ENCODE data around the gene JAKMIP3.

The JAKMIP3 gene

GRCh38 chr10:132045324-132045723 is 20.4 kb upstream of the JAKMIP3 start:
- WGBS (ENCODE audit: extremely low coverage, insufficient coverage, low lambda C conversion rate) = no CpG with 5 or more reads among the region's 9 CpGs
- no peak overlapping the region for H2AK5ac ChIP-seq (ENCODE audit: low read length)
- H3K36me3 ChIP-seq (ENCODE audit: control insufficient read depth, insufficient read depth, low read length) = no peaks in the 10 kb centered on the region

GRCh38 chr10:132047575-132048293 is 18.0 kb upstream of the JAKMIP3 start:
- no peak overlapping the region for H3K4me3 ChIP-seq (ENCODE audit: low read length)
- no peak for DNase-seq
- H4K5ac ChIP-seq (ENCODE audit: low read length) = no peak overlapping the region
- no peaks in the 10 kb centered on the region for H3K79me1 ChIP-seq (ENCODE audit: low read length)
- no peak overlapping the region for H3K27ac ChIP-seq (ENCODE audit: low read depth, low read length)
- no peak overlapping the region for H3K56ac ChIP-seq (ENCODE audit: low read length)
- no peak overlapping the region for H3K23ac ChIP-seq (ENCODE audit: low read length)
- H3K4ac ChIP-seq (ENCODE audit: low read depth, low read length) = no peak overlapping the region
- H2BK15ac ChIP-seq (replicated peaks; ENCODE audit: low read depth) = no peak overlapping the region
- no peaks in the 10 kb centered on the region for H3K36me3 ChIP-seq (ENCODE audit: control insufficient read depth, insufficient read depth, low read length)
- H3K4me2 ChIP-seq (ENCODE audit: low read length) = no peak overlapping the region
- H3K4me1 ChIP-seq (ENCODE audit: control insufficient read depth, low read depth, low read length) = no peaks in the 10 kb centered on the region
- no peak overlapping the region for H2AK5ac ChIP-seq (ENCODE audit: low read length)
- H2BK120ac ChIP-seq (ENCODE audit: low read depth, low read length) = no peak overlapping the region
- no peak overlapping the region for H3K9ac ChIP-seq (ENCODE audit: low read length)
- no peaks in the 10 kb centered on the region for H3K27me3 ChIP-seq (ENCODE audit: insufficient read depth, low read length, poor library complexity)
- H3K79me2 ChIP-seq (ENCODE audit: control insufficient read depth, insufficient read depth, low read length) = no peaks in the 10 kb centered on the region
- no peak overlapping the region for H2BK5ac ChIP-seq (ENCODE audit: low read length)
- no peak overlapping the region for H3K18ac ChIP-seq (ENCODE audit: low read length)
- no peak overlapping the region for H4K8ac ChIP-seq (ENCODE audit: low read depth, low read length)
- no CpG with 5 or more reads among the region's 42 CpGs for WGBS (ENCODE audit: extremely low coverage, insufficient coverage, low lambda C conversion rate)

More at GRCh38 chr10:132045324-132045723, 20.4 kb upstream of the JAKMIP3 start:
- Histone ChIP-seq H3K18ac (ENCODE audit: low read length) (no peak overlapping the region), H3K4me1 (ENCODE audit: control insufficient read depth, low read depth, low read length) (no peaks in the 10 kb centered on the region), H4K8ac (ENCODE audit: low read depth, low read length) (no peak overlapping the region), H3K79me1 (ENCODE audit: low read length) (no peaks in the 10 kb centered on the region), H2BK5ac (ENCODE audit: low read length) (no peak overlapping the region), H3K4me3 (ENCODE audit: low read length) (no peak overlapping the region), H2BK120ac (ENCODE audit: low read depth, low read length) (no peak overlapping the region), H3K27ac (ENCODE audit: low read depth, low read length) (no peak overlapping the region), H3K9ac (ENCODE audit: low read length) (no peak overlapping the region), H3K4ac (ENCODE audit: low read depth, low read length) (no peak overlapping the region), H3K23ac (ENCODE audit: low read length) (no peak overlapping the region), H2BK15ac (replicated peaks; ENCODE audit: low read depth) (no peak overlapping the region), H3K4me2 (ENCODE audit: low read length) (no peak overlapping the region), H4K5ac (ENCODE audit: low read length) (no peak overlapping the region), H3K56ac (ENCODE audit: low read length) (no peak overlapping the region), H3K27me3 (ENCODE audit: insufficient read depth, low read length, poor library complexity) (no peaks in the 10 kb centered on the region), H3K79me2 (ENCODE audit: control insufficient read depth, insufficient read depth, low read length) (no peaks in the 10 kb centered on the region)
- no peak for DNase-seq

DNA sequence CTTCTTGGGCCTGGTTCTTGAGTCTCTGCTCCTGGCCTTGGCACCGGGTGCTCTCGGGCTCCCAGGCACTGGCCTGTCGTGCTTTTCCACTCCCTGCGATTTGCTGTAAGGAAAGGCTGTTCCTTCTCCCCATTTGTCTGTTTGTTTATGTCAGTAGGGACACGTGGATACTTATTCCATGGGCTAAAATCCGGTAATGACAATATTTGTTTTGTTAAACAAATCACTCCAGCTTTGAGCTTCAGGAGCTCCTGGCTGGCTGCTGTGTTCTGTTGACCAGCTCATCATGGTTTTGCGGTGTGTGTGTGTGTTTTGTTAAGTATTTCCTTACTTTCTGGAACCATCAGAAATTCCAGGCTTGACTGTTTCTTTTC is 17.5 kb upstream of the JAKMIP3 start:
- no peaks in the 10 kb centered on the region for H3K79me2 ChIP-seq (ENCODE audit: control insufficient read depth, insufficient read depth, low read length)
- no CpG with 5 or more reads among the region's 7 CpGs for WGBS (ENCODE audit: extremely low coverage, insufficient coverage, low lambda C conversion rate)
- no peak overlapping the region for H3K4me3 ChIP-seq (ENCODE audit: low read length)
- H3K27me3 ChIP-seq (ENCODE audit: insufficient read depth, low read length, poor library complexity) = no peaks in the 10 kb centered on the region
- no peak overlapping the region for H2BK5ac ChIP-seq (ENCODE audit: low read length)
- H3K4ac ChIP-seq (ENCODE audit: low read depth, low read length) = no peak overlapping the region
- H3K23ac ChIP-seq (ENCODE audit: low read length) = no peak overlapping the region
- H3K36me3 ChIP-seq (ENCODE audit: control insufficient read depth, insufficient read depth, low read length) = no peaks in the 10 kb centered on the region
- H4K5ac ChIP-seq (ENCODE audit: low read length) = no peak overlapping the region
- H3K18ac ChIP-seq (ENCODE audit: low read length) = no peak overlapping the region
- H2BK120ac ChIP-seq (ENCODE audit: low read depth, low read length) = no peak overlapping the region
- no peak overlapping the region for H3K27ac ChIP-seq (ENCODE audit: low read depth, low read length)
- no peak for DNase-seq
- H4K8ac ChIP-seq (ENCODE audit: low read depth, low read length) = no peak overlapping the region
- no peak overlapping the region for H3K4me2 ChIP-seq (ENCODE audit: low read length)
- H3K79me1 ChIP-seq (ENCODE audit: low read length) = no peaks in the 10 kb centered on the region
- H2BK15ac ChIP-seq (replicated peaks; ENCODE audit: low read depth) = no peak overlapping the region
- no peak overlapping the region for H3K9ac ChIP-seq (ENCODE audit: low read length)
- no peaks in the 10 kb centered on the region for H3K4me1 ChIP-seq (ENCODE audit: control insufficient read depth, low read depth, low read length)
- H2AK5ac ChIP-seq (ENCODE audit: low read length) = no peak overlapping the region
- H3K56ac ChIP-seq (ENCODE audit: low read length) = no peak overlapping the region

DNA sequence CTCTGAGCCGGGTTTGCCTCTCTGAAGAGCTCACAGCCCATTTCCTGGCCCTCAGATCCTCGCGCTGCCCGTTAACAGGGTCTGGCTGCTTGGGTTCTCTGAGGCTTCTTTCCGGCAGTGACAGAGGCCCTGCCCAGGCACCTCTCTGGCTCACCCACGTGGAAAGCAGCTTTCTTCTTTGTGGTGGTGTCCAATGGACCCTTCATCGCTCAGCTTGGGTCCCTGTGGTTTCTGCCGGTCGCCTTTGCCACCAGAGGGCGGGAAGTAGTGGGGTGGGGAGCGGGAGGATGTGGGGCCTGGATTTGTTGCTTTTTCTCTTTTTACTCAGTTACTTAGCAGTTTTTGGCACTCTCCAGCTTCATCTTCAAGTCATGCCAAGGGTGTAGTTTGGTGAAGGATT is 15.6 kb upstream of the JAKMIP3 start:
- Histone ChIP-seq H2BK5ac (ENCODE audit: low read length) (no peak overlapping the region), H3K4me3 (ENCODE audit: low read length) (no peak overlapping the region), H4K8ac (ENCODE audit: low read depth, low read length) (no peak overlapping the region), H3K9ac (ENCODE audit: low read length) (no peak overlapping the region), H2BK15ac (replicated peaks; ENCODE audit: low read depth) (no peak overlapping the region), H4K5ac (ENCODE audit: low read length) (no peak overlapping the region), H3K18ac (ENCODE audit: low read length) (no peak overlapping the region), H3K4ac (ENCODE audit: low read depth, low read length) (no peak overlapping the region), H3K79me2 (ENCODE audit: control insufficient read depth, insufficient read depth, low read length) (no peaks in the 10 kb centered on the region), H3K23ac (ENCODE audit: low read length) (no peak overlapping the region), H3K4me1 (ENCODE audit: control insufficient read depth, low read depth, low read length) (no peaks in the 10 kb centered on the region), H3K27ac (ENCODE audit: low read depth, low read length) (no peak overlapping the region), H2BK120ac (ENCODE audit: low read depth, low read length) (no peak overlapping the region), H3K27me3 (ENCODE audit: insufficient read depth, low read length, poor library complexity) (no peaks in the 10 kb centered on the region), H3K4me2 (ENCODE audit: low read length) (no peak overlapping the region), H3K79me1 (ENCODE audit: low read length) (no peaks in the 10 kb centered on the region), H3K36me3 (ENCODE audit: control insufficient read depth, insufficient read depth, low read length) (no peaks in the 10 kb centered on the region), H2AK5ac (ENCODE audit: low read length) (no peak overlapping the region), H3K56ac (ENCODE audit: low read length) (no peak overlapping the region)
- WGBS (ENCODE audit: extremely low coverage, insufficient coverage, low lambda C conversion rate) = no CpG with 5 or more reads among the region's 11 CpGs
- no peak for DNase-seq

DNA sequence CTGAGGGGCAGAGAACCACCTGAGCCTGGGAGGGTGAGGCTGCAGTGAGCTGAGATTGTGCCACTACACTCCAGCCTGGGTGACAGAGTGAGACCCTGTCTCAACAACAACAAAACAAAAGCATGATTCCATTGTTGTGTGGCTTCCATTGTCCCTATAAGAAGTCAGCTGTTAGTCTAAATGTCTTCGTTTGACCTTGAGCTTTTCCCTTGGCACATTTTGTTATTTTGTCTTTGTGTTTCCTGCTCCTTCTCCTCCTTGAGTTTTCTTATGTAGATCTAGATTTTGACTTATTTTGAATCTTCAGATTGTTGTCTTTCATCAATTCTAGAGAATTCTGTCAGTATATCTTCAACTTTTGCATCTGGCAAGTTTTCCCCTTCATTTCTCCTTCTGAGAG is 13.6 kb upstream of the JAKMIP3 start:
- no peak for DNase-seq
- H3K18ac ChIP-seq (ENCODE audit: low read length) = no peak overlapping the region
- H3K4me1 ChIP-seq (ENCODE audit: control insufficient read depth, low read depth, low read length) = no peaks in the 10 kb centered on the region
- H3K27ac ChIP-seq (ENCODE audit: low read depth, low read length) = no peak overlapping the region
- no peak overlapping the region for H3K4ac ChIP-seq (ENCODE audit: low read depth, low read length)
- no peaks in the 10 kb centered on the region for H3K79me2 ChIP-seq (ENCODE audit: control insufficient read depth, insufficient read depth, low read length)
- H3K27me3 ChIP-seq (ENCODE audit: insufficient read depth, low read length, poor library complexity) = no peaks in the 10 kb centered on the region
- H4K8ac ChIP-seq (ENCODE audit: low read depth, low read length) = no peak overlapping the region
- H2BK15ac ChIP-seq (replicated peaks; ENCODE audit: low read depth) = no peak overlapping the region
- no peak overlapping the region for H4K5ac ChIP-seq (ENCODE audit: low read length)
- H3K36me3 ChIP-seq (ENCODE audit: control insufficient read depth, insufficient read depth, low read length) = no peaks in the 10 kb centered on the region
- H3K23ac ChIP-seq (ENCODE audit: low read length) = no peak overlapping the region
- no peak overlapping the region for H3K4me2 ChIP-seq (ENCODE audit: low read length)
- H3K9ac ChIP-seq (ENCODE audit: low read length) = no peak overlapping the region
- no peak overlapping the region for H3K56ac ChIP-seq (ENCODE audit: low read length)
- H3K4me3 ChIP-seq (ENCODE audit: low read length) = no peak overlapping the region
- no CpG with 5 or more reads among the region's 1 CpG for WGBS (ENCODE audit: extremely low coverage, insufficient coverage, low lambda C conversion rate)
- H2BK120ac ChIP-seq (ENCODE audit: low read depth, low read length) = no peak overlapping the region
- no peak overlapping the region for H2AK5ac ChIP-seq (ENCODE audit: low read length)
- H2BK5ac ChIP-seq (ENCODE audit: low read length) = no peak overlapping the region
- H3K79me1 ChIP-seq (ENCODE audit: low read length) = no peaks in the 10 kb centered on the region

GRCh38 chr10:132054564-132054963 is 11.2 kb upstream of the JAKMIP3 start:
- no peak overlapping the region for H3K23ac ChIP-seq (ENCODE audit: low read length)
- H2BK5ac ChIP-seq (ENCODE audit: low read length) = no peak overlapping the region
- no peak overlapping the region for H3K4me2 ChIP-seq (ENCODE audit: low read length)
- peak; percentile 67 for DNase-seq
- H2BK15ac ChIP-seq (replicated peaks; ENCODE audit: low read depth) = no peak overlapping the region
- no peak overlapping the region for H3K56ac ChIP-seq (ENCODE audit: low read length)
- no peaks in the 10 kb centered on the region for H3K36me3 ChIP-seq (ENCODE audit: control insufficient read depth, insufficient read depth, low read length)
- no peak overlapping the region for H3K4me3 ChIP-seq (ENCODE audit: low read length)
- no peak overlapping the region for H3K27ac ChIP-seq (ENCODE audit: low read depth, low read length)
- H3K18ac ChIP-seq (ENCODE audit: low read length) = no peak overlapping the region
- H4K5ac ChIP-seq (ENCODE audit: low read length) = no peak overlapping the region
- no peak overlapping the region for H2AK5ac ChIP-seq (ENCODE audit: low read length)
- no peak overlapping the region for H4K8ac ChIP-seq (ENCODE audit: low read depth, low read length)
- no peaks in the 10 kb centered on the region for H3K79me2 ChIP-seq (ENCODE audit: control insufficient read depth, insufficient read depth, low read length)
- no peaks in the 10 kb centered on the region for H3K4me1 ChIP-seq (ENCODE audit: control insufficient read depth, low read depth, low read length)
- H3K79me1 ChIP-seq (ENCODE audit: low read length) = no peaks in the 10 kb centered on the region
- H2BK120ac ChIP-seq (ENCODE audit: low read depth, low read length) = no peak overlapping the region
- no peaks in the 10 kb centered on the region for H3K27me3 ChIP-seq (ENCODE audit: insufficient read depth, low read length, poor library complexity)
- H3K4ac ChIP-seq (ENCODE audit: low read depth, low read length) = no peak overlapping the region
- no CpG with 5 or more reads among the region's 9 CpGs for WGBS (ENCODE audit: extremely low coverage, insufficient coverage, low lambda C conversion rate)
- no peak overlapping the region for H3K9ac ChIP-seq (ENCODE audit: low read length)

Measured in mesendoderm (in vitro differentiated cells).